GM12801 (cell line): ENCODE data around the gene SASH1.

Experiments used
- CTCF ChIP-seq: IDR thresholded peaks from one replicate; pipeline ENCODE4 v1.5.1; 2011; ENCODE audit warnings: control low read depth; ENCODE audit not compliant: insufficient read length; ENCODE audit errors: extremely low read depth

Gene SASH1

GRCh38 chr6:148342350-148343046 lies at the start of gene SASH1:
TSS of gene SASH1 (plus strand) at chr6:148342838. CDS start at chr6:148343068, 230 bp downstream.
- no peak for TF ChIP-seq CTCF

GRCh38 chr6:148293181-148293995 lies 49.2 kb upstream of the SASH1 start:
- TF ChIP-seq CTCF: no peak

GRCh38 chr6:148294059-148294458 lies 48.6 kb upstream of the SASH1 start:
- no peak for TF ChIP-seq CTCF

- TF ChIP-seq CTCF: no peak
These were observed 47.3 kb upstream of the SASH1 start for GRCh38 chr6:148295261-148295887.

GRCh38 chr6:148296771-148297170 lies 45.9 kb upstream of the SASH1 start:
- TF ChIP-seq CTCF: no peak

- no peak for TF ChIP-seq CTCF
These were observed 44.0 kb upstream of the SASH1 start for GRCh38 chr6:148298683-148299082.

- no peak for TF ChIP-seq CTCF
These were observed 39.0 kb upstream of the SASH1 start for GRCh38 chr6:148303616-148304015.
